Measurements from ENCODE around the gene DIP2C.

DIP2C gene

DNA sequence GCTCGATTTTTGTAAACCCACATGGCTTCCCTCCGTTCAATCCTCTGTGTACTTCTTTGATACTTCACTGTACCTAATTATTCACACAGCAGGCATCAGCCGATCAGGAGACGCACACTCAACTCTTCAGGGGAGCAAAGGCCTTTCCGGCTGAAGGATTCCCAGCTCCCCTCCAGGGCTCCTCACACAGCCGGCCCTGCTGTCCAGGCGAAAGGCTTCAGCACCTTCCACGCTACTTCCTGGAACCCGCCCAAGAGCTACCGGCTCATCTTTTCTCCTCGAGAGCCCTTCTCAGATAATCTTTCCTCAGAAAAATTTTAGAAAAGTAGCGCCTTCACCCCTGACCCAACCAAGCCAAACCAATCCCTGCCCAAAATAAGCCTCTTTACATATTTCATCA is 283.8 kb downstream of the DIP2C start:
- ATAC-seq (ENCODE audit: insufficient read depth, low read depth): no peak
- no peak overlapping the region for H3K27ac ChIP-seq (ENCODE audit: low read length)
- no peaks in the 10 kb centered on the region for H4K20me1 ChIP-seq (ENCODE audit: insufficient read depth, low read length)
- no peak overlapping the region for H2AFZ ChIP-seq (ENCODE audit: low read depth, low read length)
- H3K4me2 ChIP-seq (ENCODE audit: insufficient read depth, low read length): no peak overlapping the region
- H3K9ac ChIP-seq (ENCODE audit: low read depth, low read length): no peak overlapping the region
- H3K9me3 ChIP-seq (ENCODE audit: insufficient read depth, low read length, severe bottlenecking): no peaks in the 10 kb centered on the region
- no peaks in the 10 kb centered on the region for H3K4me1 ChIP-seq (ENCODE audit: insufficient read depth, low read length)
- H3K36me3 ChIP-seq (ENCODE audit: insufficient read depth, low read length): no peaks in the 10 kb centered on the region
- TF ChIP-seq, protein P1, sequence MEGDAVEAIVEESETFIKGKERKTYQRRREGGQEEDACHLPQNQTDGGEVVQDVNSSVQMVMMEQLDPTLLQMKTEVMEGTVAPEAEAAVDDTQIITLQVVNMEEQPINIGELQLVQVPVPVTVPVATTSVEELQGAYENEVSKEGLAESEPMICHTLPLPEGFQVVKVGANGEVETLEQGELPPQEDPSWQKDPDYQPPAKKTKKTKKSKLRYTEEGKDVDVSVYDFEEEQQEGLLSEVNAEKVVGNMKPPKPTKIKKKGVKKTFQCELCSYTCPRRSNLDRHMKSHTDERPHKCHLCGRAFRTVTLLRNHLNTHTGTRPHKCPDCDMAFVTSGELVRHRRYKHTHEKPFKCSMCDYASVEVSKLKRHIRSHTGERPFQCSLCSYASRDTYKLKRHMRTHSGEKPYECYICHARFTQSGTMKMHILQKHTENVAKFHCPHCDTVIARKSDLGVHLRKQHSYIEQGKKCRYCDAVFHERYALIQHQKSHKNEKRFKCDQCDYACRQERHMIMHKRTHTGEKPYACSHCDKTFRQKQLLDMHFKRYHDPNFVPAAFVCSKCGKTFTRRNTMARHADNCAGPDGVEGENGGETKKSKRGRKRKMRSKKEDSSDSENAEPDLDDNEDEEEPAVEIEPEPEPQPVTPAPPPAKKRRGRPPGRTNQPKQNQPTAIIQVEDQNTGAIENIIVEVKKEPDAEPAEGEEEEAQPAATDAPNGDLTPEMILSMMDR (IDR thresholded peaks at IDR 0.05; ENCODE audit: borderline replicate concordance, extremely low read depth, low read length, poor library complexity, severe bottlenecking): no peak
- no peak for TF ChIP-seq EZH2 (IDR thresholded peaks at IDR 0.05; ENCODE audit: borderline replicate concordance, low read depth, low read length, severe bottlenecking)
- no peak for DNase-seq
- peaks cover 18% of the 10 kb centered on the region for H3K27me3 ChIP-seq (ENCODE audit: insufficient read depth, low read length, poor library complexity)
- H3K4me3 ChIP-seq (ENCODE audit: low read depth in 1 of 2, low read length in 2 of 2): no peak overlapping the region
- no peaks in the 10 kb centered on the region for H3K79me2 ChIP-seq (ENCODE audit: insufficient read depth, low read length)

DNA sequence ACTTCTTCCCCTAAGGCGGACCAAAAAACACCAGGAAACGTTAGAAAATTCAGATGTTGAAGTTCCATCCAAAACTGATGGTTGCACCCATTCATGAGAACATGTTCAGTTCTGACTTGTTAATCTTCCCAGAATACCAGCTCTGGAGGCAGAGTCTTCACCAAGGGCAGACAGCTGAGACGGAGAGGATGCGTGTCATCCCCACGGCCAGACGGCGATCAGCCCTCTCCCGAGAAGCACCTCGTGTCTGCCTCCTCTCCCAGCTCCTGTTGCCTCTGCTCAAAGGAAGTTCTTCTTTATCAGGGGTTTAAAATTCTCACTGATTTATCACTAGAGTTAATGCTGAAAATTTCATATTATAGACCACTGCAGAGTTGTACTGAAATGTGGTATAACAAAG is 284.5 kb downstream of the DIP2C start:
- peaks cover 18% of the 10 kb centered on the region for H3K27me3 ChIP-seq (ENCODE audit: insufficient read depth, low read length, poor library complexity)
- H3K4me1 ChIP-seq (ENCODE audit: insufficient read depth, low read length): no peaks in the 10 kb centered on the region
- H3K79me2 ChIP-seq (ENCODE audit: insufficient read depth, low read length): no peaks in the 10 kb centered on the region
- H2AFZ ChIP-seq (ENCODE audit: low read depth, low read length): no peak overlapping the region
- TF ChIP-seq EZH2 (IDR thresholded peaks at IDR 0.05; ENCODE audit: borderline replicate concordance, low read depth, low read length, severe bottlenecking): no peak
- TF ChIP-seq, protein P1 (IDR thresholded peaks at IDR 0.05; ENCODE audit: borderline replicate concordance, extremely low read depth, low read length, poor library complexity, severe bottlenecking): no peak
- DNase-seq (no peak), ATAC-seq (ENCODE audit: insufficient read depth, low read depth) (no peak)
- no peak overlapping the region for H3K4me3 ChIP-seq (ENCODE audit: low read depth in 1 of 2, low read length in 2 of 2)
- H3K9ac ChIP-seq (ENCODE audit: low read depth, low read length): no peak overlapping the region
- no peaks in the 10 kb centered on the region for H3K36me3 ChIP-seq (ENCODE audit: insufficient read depth, low read length)
- no peaks in the 10 kb centered on the region for H3K9me3 ChIP-seq (ENCODE audit: insufficient read depth, low read length, severe bottlenecking)
- no peak overlapping the region for H3K4me2 ChIP-seq (ENCODE audit: insufficient read depth, low read length)
- H3K27ac ChIP-seq (ENCODE audit: low read length): no peak overlapping the region
- H4K20me1 ChIP-seq (ENCODE audit: insufficient read depth, low read length): no peaks in the 10 kb centered on the region

DNA sequence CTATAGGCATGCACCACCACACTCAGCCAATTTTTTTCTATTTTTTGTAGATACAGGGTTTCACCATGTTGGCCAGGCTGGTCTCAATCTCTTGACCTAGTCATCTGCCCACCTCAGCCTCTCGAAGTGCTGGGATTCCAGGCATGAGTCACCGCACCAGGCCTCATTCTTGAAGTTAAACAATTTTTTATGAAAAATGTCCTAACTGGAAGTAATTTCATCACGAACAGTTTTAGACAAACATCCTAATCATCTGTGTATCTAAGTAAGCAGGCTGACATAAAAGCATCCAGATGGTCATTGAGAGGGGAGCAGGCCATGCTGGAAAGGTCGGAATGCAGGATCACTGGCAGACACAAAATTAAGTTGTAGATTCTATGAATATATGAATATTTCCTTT is 285.1 kb downstream of the DIP2C start:
- Histone ChIP-seq H3K36me3 (ENCODE audit: insufficient read depth, low read length) (no peaks in the 10 kb centered on the region), H3K9ac (ENCODE audit: low read depth, low read length) (no peak overlapping the region), H2AFZ (ENCODE audit: low read depth, low read length) (no peak overlapping the region), H3K79me2 (ENCODE audit: insufficient read depth, low read length) (no peaks in the 10 kb centered on the region), H3K4me2 (ENCODE audit: insufficient read depth, low read length) (no peak overlapping the region), H3K27me3 (ENCODE audit: insufficient read depth, low read length, poor library complexity) (peaks cover 17% of the 10 kb centered on the region), H3K27ac (ENCODE audit: low read length) (no peak overlapping the region), H3K4me3 (ENCODE audit: low read depth in 1 of 2, low read length in 2 of 2) (no peak overlapping the region), H3K4me1 (ENCODE audit: insufficient read depth, low read length) (no peaks in the 10 kb centered on the region), H3K9me3 (ENCODE audit: insufficient read depth, low read length, severe bottlenecking) (no peaks in the 10 kb centered on the region), H4K20me1 (ENCODE audit: insufficient read depth, low read length) (no peaks in the 10 kb centered on the region)
- ATAC-seq (ENCODE audit: insufficient read depth, low read depth) (no peak), DNase-seq (no peak)
- TF ChIP-seq EZH2 (IDR thresholded peaks at IDR 0.05; ENCODE audit: borderline replicate concordance, low read depth, low read length, severe bottlenecking): no peak
- TF ChIP-seq, protein P1 (IDR thresholded peaks at IDR 0.05; ENCODE audit: borderline replicate concordance, extremely low read depth, low read length, poor library complexity, severe bottlenecking): no peak

DNA sequence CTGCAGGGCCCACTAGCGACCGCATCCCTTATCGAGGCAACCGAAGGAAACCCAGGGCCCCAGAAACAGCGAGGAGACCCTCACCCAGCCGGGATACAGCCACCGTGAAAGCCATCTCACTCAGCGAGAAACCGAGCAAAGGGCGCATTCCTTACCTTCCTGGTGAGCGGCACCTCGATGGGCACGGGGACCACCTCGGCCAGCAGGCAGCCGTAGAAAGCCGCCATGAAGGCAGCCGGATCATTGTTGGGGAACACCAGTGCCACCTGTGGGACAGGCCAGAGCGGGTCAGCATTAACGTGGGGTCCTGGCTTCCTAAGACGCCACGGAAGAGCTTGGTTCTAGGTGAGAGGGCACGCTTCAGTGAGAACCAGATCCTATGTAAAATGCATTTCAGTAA is 290.5 kb downstream of the DIP2C start:
- H3K27me3 ChIP-seq (ENCODE audit: insufficient read depth, low read length, poor library complexity): peaks cover 2% of the 10 kb centered on the region
- no peaks in the 10 kb centered on the region for H3K36me3 ChIP-seq (ENCODE audit: insufficient read depth, low read length)
- H4K20me1 ChIP-seq (ENCODE audit: insufficient read depth, low read length): peaks cover 3% of the 10 kb centered on the region; the same call in 1 of the 2 replicates
- ATAC-seq (ENCODE audit: insufficient read depth, low read depth) (no peak), DNase-seq (no peak)
- H3K4me1 ChIP-seq (ENCODE audit: insufficient read depth, low read length): no peaks in the 10 kb centered on the region
- no peak overlapping the region for H3K9ac ChIP-seq (ENCODE audit: low read depth, low read length)
- no peak overlapping the region for H3K4me2 ChIP-seq (ENCODE audit: insufficient read depth, low read length)
- H2AFZ ChIP-seq (ENCODE audit: low read depth, low read length): no peak overlapping the region
- no peak overlapping the region for H3K4me3 ChIP-seq (ENCODE audit: low read depth in 1 of 2, low read length in 2 of 2)
- TF ChIP-seq, protein P1 (IDR thresholded peaks at IDR 0.05; ENCODE audit: borderline replicate concordance, extremely low read depth, low read length, poor library complexity, severe bottlenecking): no peak
- no peak for TF ChIP-seq EZH2 (IDR thresholded peaks at IDR 0.05; ENCODE audit: borderline replicate concordance, low read depth, low read length, severe bottlenecking)
- no peak overlapping the region for H3K27ac ChIP-seq (ENCODE audit: low read length)
- no peaks in the 10 kb centered on the region for H3K9me3 ChIP-seq (ENCODE audit: insufficient read depth, low read length, severe bottlenecking)
- H3K79me2 ChIP-seq (ENCODE audit: insufficient read depth, low read length): no peaks in the 10 kb centered on the region

All from DND-41 (cell line).